Amniotic stem cell (primary cell): ENCODE results near the gene DDX11.
"Not testable (repeated sequence)": the region's sequence is repeated elsewhere in the genome, so short reads cannot be mapped to it uniquely, and the experiment has no call there.

Source experiments
- DNase-seq: peaks from one replicate; lab custom pipeline; 2025; lab: John Stamatoyannopoulos, UW

DDX11 gene

DNA sequence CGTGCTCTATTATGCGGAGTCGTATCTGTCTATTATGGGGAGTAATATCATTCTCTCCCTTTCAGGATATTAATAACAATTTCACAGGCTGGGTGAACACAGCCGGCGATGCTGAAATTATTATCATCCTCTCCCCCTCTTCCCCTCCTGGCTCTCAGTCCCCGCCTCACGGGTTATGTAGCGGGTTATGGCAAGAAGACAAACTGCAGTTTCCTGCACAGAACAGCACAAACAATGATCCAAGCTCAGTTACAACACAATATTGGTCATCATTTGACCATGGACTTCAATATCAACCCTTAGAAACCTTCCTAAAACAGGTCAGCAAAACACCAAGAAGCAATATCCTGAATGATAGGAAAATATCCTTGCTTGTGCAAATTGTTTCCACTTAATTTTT, 50.5 kb downstream of the DDX11 start:
- DNase-seq: not testable (repeated sequence)

DNA sequence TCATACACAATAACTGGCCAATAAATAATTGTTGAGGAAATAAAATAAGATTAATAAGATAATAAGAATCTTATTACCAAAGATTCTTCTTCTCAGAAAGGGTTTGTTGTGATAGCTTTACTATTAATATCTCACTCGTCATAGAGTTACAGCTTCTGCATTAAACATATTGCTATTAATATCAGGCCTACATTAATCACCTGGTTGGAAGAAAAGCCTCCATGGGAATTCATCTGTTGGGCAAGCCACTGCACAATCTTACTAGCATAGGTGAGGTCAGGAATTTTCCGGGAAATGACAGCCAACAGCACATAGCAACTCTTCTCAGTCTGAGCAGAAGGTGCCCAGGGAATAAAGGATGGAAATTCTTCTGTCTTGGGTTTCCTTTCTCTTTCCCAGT, 51.5 kb downstream of the DDX11 start:
- not testable (repeated sequence) for DNase-seq

- not testable (repeated sequence) for DNase-seq
Observed at GRCh38 chr12:31127209-31127848, 53.7 kb downstream of the DDX11 start.

GRCh38 chr12:31136581-31136980, 62.9 kb downstream of the DDX11 start:
- not testable (repeated sequence) for DNase-seq

DNA sequence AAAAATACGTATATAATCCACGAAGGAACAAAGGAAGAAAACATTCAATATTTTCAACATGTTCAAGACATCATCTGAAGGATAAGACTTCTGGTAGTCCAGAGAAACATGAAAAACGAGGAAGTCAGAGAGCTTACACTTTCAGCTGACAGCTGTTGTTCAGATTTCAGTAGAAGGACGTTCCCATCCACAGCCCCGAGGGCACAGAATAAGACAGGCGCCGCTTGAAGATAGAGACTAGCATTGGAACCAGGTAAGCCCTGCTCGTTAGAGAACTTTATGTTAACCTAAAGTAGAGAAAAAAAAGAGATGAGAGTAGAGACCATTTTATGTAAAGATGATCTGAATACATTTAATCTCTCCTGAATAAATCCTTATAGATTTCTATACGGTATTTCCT, 71.1 kb downstream of the DDX11 start:
- not testable (repeated sequence) for DNase-seq

DNA sequence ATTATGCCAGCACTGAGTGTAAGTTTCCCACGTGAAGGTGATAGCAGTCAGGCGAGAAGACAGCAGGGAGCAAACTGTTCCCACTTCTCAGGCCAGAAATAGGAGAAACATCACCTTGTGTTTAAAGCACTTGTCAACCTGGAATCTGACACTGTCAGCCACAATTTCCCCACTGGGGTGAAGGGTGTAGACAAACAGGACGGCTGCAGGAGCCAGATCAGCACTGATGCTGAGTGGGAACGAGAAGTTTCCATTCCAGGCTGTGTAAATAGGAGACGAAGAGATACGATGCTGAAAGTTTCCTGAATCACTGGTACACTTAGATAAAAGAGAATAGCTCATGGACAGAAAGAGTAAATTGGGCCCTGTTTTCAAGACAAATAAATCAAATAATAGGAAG, 71.6 kb downstream of the DDX11 start:
- DNase-seq: not testable (repeated sequence)

- DNase-seq: not testable (repeated sequence)
Observed at GRCh38 chr12:31147415-31147814, 73.8 kb downstream of the DDX11 start.

GRCh38 chr12:31150766-31151165, 77.1 kb downstream of the DDX11 start:
- not testable (repeated sequence) for DNase-seq
